Uterus (tissue), 4 donors: ENCODE data around the gene RUSF1. TPM values are rescaled to one million over a fixed set of nuclear protein-coding genes. Genes with fewer than 3 reads are reported as not detected.

Source experiments
- DNase-seq, 2 donors: peaks; one replicate each; pipeline ENCODE4 v3.0.0-alpha.2; 2019 to 2020
- H3K27ac ChIP-seq, 2 donors: fragments of 200-600 bp; sonication (generic); 1 replicate in 1 of 2; 2 replicates in 1 of 2; pipeline ENCODE4 v1.5.1; 2016 to 2018
- H3K27me3 ChIP-seq, 2 donors: fragments of 200-600 bp; sonication (generic); one replicate each; pipeline ENCODE4 v1.5.1; 2018 to 2019; ENCODE audit warnings: control low read depth in 1 of 2
- H3K36me3 ChIP-seq, 2 donors: fragments of 200-600 bp; sonication (generic); one replicate each; pipeline ENCODE4 v1.5.1; 2019; ENCODE audit warnings: control low read depth in 1 of 2
- H3K4me1 ChIP-seq, 2 donors: fragments of 200-600 bp; sonication (generic); one replicate each; pipeline ENCODE4 v1.5.1; 2018 to 2019; ENCODE audit warnings: control low read depth in 1 of 2
- H3K4me3 ChIP-seq, 2 donors: fragments of 200-600 bp; sonication (generic); 1 replicate in 1 of 2; 2 replicates in 1 of 2; pipeline ENCODE4 v1.5.1; 2018 to 2019; ENCODE audit warnings: mild to moderate bottlenecking in 1 of 2
- H3K9me3 ChIP-seq, 2 donors: fragments of 200-600 bp; sonication (generic); one replicate each; pipeline ENCODE4 v1.5.1; 2019; ENCODE audit warnings: control low read depth in 1 of 2
- POLR2A ChIP-seq, 2 donors: fragments of 450-650 bp; IDR thresholded peaks; one replicate each; pipeline ENCODE4 v1.6.1; 2016; ENCODE audit warnings: antibody characterized with exemption in 2 of 2, mild to moderate bottlenecking in 1 of 2, moderate library complexity in 1 of 2
- intact Hi-C: fragments of 100-400 bp; cut with DNase I; formaldehyde crosslinking; loops from one replicate; pipeline ENCODE4 v1.15.1; 2023; ENCODE audit warnings: low total_unique reads
- total RNA-seq, 4 donors: library from RNA; depleted of rRNA in 3 of 4; stranded (reverse); fragments of >200 nt in 3 of 4; gene quantifications; one replicate each; pipeline versions ENCODE4 v1.1.0 to v1.2.4, GENCODE V29; 2014 to 2023
- TF ChIP-seq, protein P1 (sequence below), 4 experiments: fragments of 200-600 bp in 2 of 4; fragments of 450-650 bp in 2 of 4; sonication (generic) in 2 of 4; IDR thresholded peaks; one replicate each; pipeline ENCODE4 v1.5.1; 2016 to 2019; ENCODE audit warnings: antibody characterized with exemption in 4 of 4, mild to moderate bottlenecking in 2 of 4, moderate library complexity in 1 of 4
- donor health status: DM: yes; HTN: yes; CAD: no.

The RUSF1 gene
- total RNA-seq, 4 donors from 2014 or later = 19.2 to 93.5 (median 82.9) TPM

DNA sequence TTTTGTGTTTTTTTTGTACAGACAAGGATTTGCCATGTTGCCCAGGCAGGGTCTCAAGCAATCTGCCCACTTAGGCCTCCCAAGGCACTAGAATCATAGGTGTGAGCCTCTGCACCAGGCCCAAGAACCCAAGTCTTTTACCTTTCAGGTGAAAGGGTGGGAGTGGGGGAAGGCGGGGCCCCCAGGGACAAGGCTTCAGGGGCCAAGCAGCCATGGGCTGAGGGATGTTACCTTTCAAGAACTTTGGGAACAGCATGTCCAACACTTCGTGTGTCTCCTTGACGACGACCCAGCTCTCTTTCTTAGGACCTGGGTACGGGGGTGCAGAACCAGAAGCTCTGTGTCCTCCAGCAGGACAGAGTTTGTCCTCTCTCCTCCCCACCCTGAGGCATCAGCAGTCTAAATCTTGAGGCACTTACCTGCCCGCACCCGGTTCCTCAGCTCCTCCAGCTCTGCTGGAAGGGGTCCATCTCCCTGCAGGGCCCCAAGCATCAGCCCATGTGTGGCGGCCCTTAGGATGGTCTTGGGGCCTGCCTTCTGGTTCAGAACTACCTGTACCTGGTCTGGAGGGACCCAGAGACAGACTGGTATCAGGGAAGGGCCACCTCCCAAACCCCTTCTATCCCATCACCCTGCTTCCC lies 16.3 kb downstream of the RUSF1 start:
- Histone ChIP-seq H3K9me3 (no peaks in the 10 kb centered on the region), H3K27ac (no peak overlapping the region), H3K4me1 (peaks cover 0 to 20% of the 10 kb centered on the region in 2 donors), H3K27me3 (no peaks in the 10 kb centered on the region), H3K4me3 (no peak overlapping the region), H3K36me3 (no peaks in the 10 kb centered on the region)
- no peak for DNase-seq
- no peak for TF ChIP-seq POLR2A (IDR thresholded peaks at IDR 0.05)
- TF ChIP-seq, protein P1, sequence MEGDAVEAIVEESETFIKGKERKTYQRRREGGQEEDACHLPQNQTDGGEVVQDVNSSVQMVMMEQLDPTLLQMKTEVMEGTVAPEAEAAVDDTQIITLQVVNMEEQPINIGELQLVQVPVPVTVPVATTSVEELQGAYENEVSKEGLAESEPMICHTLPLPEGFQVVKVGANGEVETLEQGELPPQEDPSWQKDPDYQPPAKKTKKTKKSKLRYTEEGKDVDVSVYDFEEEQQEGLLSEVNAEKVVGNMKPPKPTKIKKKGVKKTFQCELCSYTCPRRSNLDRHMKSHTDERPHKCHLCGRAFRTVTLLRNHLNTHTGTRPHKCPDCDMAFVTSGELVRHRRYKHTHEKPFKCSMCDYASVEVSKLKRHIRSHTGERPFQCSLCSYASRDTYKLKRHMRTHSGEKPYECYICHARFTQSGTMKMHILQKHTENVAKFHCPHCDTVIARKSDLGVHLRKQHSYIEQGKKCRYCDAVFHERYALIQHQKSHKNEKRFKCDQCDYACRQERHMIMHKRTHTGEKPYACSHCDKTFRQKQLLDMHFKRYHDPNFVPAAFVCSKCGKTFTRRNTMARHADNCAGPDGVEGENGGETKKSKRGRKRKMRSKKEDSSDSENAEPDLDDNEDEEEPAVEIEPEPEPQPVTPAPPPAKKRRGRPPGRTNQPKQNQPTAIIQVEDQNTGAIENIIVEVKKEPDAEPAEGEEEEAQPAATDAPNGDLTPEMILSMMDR (IDR thresholded peaks at IDR 0.05) = no peak
- intact Hi-C loops = no loop called here

GRCh38 chr16:31489616-31490584 lies 18.3 kb downstream of the RUSF1 start:
- Histone ChIP-seq H3K4me1 (peaks cover 0 to 20% of the 10 kb centered on the region in 2 donors), H3K36me3 (no peaks in the 10 kb centered on the region), H3K4me3 (no peak overlapping the region), H3K27me3 (no peaks in the 10 kb centered on the region), H3K9me3 (no peaks in the 10 kb centered on the region), H3K27ac (no peak overlapping the region)
- intact Hi-C loops = no loop called here
- TF ChIP-seq, protein P1 (IDR thresholded peaks at IDR 0.05) = no peak
- no peak for TF ChIP-seq POLR2A (IDR thresholded peaks at IDR 0.05)
- no peak for DNase-seq

DNA sequence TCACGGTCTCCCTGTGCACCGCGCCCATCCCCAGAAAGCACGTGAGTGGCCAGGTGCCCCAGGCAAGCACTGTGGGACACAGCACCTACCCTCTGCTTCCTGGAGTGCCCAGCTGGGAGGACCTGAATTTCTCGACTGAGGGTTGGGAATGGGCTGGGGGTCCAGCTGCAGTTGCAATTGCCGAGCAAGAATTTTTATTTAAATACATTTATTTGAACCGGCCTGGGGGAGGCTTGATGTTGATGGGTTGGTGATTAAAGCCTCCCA lies 19.0 kb downstream of the RUSF1 start:
- Histone ChIP-seq H3K27ac (no peak overlapping the region), H3K36me3 (no peaks in the 10 kb centered on the region), H3K9me3 (no peaks in the 10 kb centered on the region), H3K4me1 (peaks cover 0 to 20% of the 10 kb centered on the region in 2 donors), H3K27me3 (no peaks in the 10 kb centered on the region), H3K4me3 (no peak overlapping the region)
- intact Hi-C loops = no loop called here
- no peak for TF ChIP-seq POLR2A (IDR thresholded peaks at IDR 0.05)
- TF ChIP-seq, protein P1 (IDR thresholded peaks at IDR 0.05) = no peak
- no peak for DNase-seq

GRCh38 chr16:31488468-31489297 lies 19.5 kb downstream of the RUSF1 start:
- intact Hi-C loops = no loop called here

More at GRCh38 chr16:31488468-31489297, 19.5 kb downstream of the RUSF1 start:
- no peak for DNase-seq
- Histone ChIP-seq H3K27me3 (no peaks in the 10 kb centered on the region), H3K36me3 (no peaks in the 10 kb centered on the region), H3K9me3 (no peaks in the 10 kb centered on the region), H3K4me1 (peaks cover 0 to 20% of the 10 kb centered on the region in 2 donors), H3K27ac (no peak overlapping the region), H3K4me3 (peak overlapping the region in 1 of 2 donors; percentile 51)
- no peak for TF ChIP-seq POLR2A (IDR thresholded peaks at IDR 0.05)
- TF ChIP-seq, protein P1 (IDR thresholded peaks at IDR 0.05) = no peak
